T-helper 1 cell (primary cell): ENCODE measurements around the gene ASPM.
A peak's percentile ranks its signal among the peaks of the same experiment; 100 is the strongest.

Experiments
- DNase-seq, 5 donors: peaks; one replicate each; pipeline ENCODE4 v3.0.0-alpha.2; 2012 to 2020
- total RNA-seq, 4 donors: gene quantifications; one replicate each; lab custom pipeline; 2026; lab: John Stamatoyannopoulos, UW

ASPM gene, protein sequence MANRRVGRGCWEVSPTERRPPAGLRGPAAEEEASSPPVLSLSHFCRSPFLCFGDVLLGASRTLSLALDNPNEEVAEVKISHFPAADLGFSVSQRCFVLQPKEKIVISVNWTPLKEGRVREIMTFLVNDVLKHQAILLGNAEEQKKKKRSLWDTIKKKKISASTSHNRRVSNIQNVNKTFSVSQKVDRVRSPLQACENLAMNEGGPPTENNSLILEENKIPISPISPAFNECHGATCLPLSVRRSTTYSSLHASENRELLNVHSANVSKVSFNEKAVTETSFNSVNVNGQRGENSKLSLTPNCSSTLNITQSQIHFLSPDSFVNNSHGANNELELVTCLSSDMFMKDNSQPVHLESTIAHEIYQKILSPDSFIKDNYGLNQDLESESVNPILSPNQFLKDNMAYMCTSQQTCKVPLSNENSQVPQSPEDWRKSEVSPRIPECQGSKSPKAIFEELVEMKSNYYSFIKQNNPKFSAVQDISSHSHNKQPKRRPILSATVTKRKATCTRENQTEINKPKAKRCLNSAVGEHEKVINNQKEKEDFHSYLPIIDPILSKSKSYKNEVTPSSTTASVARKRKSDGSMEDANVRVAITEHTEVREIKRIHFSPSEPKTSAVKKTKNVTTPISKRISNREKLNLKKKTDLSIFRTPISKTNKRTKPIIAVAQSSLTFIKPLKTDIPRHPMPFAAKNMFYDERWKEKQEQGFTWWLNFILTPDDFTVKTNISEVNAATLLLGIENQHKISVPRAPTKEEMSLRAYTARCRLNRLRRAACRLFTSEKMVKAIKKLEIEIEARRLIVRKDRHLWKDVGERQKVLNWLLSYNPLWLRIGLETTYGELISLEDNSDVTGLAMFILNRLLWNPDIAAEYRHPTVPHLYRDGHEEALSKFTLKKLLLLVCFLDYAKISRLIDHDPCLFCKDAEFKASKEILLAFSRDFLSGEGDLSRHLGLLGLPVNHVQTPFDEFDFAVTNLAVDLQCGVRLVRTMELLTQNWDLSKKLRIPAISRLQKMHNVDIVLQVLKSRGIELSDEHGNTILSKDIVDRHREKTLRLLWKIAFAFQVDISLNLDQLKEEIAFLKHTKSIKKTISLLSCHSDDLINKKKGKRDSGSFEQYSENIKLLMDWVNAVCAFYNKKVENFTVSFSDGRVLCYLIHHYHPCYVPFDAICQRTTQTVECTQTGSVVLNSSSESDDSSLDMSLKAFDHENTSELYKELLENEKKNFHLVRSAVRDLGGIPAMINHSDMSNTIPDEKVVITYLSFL (N-terminal part only)
- 2.4 to 10.6 (median 6.1) reads per million in 4 donors for total RNA-seq

DNA sequence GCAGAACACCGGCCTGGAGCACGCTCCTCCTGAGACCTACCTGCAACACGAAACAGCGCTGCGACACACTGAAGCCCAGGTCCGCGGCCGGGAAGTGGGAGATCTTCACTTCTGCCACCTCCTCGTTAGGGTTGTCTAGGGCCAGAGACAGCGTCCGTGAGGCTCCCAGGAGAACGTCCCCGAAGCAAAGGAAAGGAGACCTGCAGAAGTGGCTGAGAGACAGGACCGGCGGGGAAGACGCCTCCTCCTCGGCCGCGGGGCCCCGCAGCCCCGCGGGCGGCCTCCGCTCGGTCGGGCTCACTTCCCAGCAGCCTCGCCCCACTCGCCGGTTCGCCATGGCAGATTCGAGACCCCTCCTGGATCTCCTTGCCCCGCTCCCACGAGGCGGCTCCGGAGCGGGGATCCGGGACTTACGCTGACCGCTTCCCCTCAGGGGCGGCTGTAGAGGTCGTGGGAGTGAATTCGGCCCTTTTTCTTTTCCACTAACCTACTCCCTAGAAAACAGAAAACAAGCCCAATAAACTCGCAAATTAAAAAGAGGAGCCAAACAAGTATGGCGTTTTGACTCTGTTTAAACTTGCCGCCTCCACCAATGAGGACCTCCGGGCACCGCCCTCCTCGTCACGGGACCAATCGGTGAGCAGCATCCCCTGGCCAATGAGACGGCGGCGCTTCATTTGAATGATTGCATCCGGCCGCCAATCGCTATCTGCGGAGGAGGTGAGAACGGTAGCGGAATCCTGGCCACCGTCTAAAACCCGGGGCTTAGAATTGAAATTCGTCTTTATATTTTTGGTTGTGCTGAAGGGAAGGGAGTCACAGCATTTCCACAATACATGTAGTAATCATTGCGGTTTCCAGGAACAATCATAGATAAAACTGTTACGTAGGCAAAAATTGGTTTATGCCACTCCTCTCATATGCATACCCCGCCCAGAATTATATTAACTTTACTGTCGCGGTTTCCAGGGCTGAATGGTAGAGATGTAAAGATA is at the start of gene ASPM:
TSS of gene ASPM (minus strand) at position 569 of the 995 bp plus-strand sequence. CDS start at position 337, 232 bp downstream.
- peak; percentile 88 to 95 (median 91) for DNase-seq

DNA sequence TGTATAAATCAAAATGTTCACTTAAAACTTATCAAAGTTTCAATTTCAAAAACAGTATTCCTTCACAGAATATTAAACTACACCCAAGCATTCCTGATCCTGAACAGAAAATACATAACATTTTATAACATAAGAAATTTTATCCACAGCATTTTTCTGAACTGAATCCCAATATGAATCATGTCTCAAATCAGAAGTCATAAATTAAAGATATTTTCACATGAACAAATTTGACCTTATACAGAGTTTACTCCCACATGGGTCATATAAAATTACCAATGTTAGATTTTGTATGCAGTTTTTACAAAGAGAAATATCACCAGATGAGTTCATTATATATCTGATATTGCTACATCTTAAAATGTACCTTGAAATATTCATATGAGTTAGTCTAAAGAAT is 48.6 kb upstream of the ASPM start:
- no peak for DNase-seq

DNA sequence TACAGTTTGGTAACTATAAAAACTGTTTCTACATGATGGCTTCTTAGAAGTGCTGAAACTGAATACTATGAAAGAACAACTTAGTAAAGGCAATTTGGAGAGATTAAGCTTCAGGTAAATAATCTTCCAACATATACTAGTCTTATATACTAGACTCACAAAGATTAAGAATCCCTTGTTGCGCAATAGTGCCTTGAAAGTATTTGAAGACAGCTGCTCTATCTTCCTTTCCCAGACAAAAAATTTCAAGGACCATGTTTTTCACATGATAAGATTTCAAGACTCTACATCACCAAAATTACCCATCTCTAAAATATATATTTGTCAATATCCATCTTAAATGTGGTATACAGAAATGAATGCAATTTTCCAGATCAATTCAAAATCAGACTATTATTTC is 37.7 kb upstream of the ASPM start:
- DNase-seq: no peak

DNA sequence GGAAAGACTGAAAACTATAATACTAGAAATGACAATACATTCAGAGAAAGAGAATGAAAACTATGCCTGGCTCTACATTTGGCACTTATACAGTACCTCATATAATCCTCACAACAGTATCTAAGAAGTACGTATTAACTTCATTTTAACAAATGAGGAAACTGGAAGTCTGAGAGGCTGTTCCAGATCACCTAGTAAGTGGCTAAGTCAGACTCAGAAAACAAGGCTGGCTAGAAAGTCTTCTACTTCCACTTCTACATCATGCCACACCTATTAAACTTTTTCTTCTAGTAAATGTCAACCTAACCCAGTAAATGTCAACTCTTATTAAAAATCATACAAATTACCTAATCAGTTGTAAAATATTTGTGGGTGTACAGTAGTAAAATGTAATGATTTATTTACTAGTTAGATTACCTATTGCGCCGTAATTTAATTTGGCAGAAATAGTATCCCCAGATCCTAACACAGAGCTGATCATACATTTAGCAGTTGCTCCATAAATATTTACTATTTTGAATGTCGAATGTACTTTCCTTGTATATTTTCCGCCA is 36.8 kb upstream of the ASPM start:
- no peak for DNase-seq

DNA sequence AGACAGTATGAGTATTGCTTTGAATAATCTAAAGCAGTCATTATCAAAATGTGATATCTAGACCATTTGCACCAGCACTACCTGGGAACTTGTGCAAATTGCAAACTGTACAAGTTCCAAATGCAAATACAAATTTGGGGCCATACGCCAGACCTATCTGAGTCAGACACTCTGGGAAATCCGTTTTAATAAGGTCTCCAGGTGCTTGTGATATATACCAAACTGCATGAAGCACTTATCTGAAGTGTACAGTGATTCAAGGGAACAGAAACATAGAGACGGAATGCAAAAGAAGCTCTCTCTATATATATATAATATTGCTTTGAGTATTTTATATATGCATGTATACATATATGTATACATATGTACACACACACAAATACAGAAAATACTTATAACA is 36.2 kb upstream of the ASPM start:
- no peak for DNase-seq

DNA sequence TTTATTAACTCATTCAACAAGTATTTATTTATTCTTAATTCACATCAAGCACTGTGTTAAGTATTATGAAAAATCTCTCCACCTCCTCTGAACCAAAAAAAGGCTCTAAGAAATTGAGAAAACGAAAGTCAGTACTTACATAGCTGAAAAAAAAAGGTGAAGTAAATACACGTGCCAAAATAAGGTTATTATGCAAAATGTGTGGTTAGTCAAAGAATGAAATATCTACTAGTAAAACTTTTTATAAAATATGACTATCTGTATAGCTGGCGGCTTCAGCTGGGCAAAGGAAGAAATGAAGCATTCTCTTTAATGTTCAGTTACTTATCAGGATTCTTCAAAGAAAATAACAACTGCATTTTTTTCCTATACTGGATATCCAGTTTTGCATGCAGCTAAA is 35.5 kb upstream of the ASPM start:
- no peak for DNase-seq

DNA sequence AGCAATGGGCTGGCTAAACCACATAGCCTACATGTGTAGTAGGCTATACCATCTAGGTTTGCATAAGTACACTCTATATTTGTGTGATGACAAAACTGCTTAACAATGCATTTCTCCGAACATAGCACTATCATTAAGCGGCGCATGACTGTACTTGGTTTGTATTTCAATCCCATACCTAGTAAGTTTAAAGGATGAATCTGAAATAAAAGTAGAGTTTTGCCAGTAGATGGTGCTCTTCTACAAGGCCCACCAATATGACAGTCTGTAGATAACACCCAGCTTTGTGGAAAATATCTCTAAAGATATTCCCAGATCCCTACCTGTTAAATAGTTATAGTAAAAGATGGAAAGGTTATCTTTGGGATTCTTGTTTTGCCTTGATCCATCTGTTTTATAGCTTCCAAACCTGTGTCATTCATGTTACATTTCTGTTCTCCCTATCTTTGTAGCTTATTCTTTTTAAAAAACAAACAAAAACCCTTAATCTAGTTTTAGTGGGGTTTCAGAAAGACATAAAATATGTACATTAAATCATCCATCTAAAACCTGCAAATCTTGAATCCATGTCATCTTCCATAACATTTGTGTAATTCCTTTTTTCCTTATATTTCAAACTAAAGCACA is 33.9 kb upstream of the ASPM start:
- peak in 1 of 5 donors; percentile 27 for DNase-seq

DNA sequence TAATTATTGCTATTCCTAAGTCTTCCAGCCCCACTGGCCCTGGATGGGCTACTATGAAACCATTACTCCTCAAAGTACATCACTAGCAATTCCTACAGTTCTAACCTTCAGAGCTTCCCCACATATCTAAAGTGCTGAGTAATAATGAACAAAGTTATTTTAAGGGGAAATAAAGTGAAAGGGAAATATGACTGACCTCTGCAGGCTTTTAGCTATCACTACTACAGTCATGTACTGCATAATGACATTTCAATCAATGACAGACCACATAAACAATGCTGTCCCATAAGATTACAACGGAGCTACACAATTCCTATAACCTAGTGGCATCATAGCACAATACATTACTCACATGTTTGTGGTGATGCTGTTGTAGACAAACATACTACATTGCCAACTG is 32.5 kb upstream of the ASPM start:
- no peak for DNase-seq

DNA sequence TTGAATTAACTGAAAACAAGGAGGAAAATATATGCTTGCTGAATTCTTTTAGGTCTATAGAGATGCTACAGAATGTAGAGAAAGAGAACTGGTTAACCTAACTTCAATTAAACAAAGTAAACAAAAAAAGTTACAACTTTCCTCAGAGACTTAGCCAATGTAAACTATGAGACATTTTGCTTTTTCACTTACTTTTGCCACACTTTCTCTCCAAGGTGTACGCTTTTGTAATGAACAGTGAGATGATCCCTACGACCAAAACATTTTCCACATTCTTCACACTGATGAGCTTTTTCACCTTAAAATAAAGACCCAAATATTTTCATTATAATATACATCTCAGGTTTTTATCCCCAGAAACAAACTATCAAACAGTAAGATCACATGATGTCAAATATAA is 28.3 kb upstream of the ASPM start:
- no peak for DNase-seq

DNA sequence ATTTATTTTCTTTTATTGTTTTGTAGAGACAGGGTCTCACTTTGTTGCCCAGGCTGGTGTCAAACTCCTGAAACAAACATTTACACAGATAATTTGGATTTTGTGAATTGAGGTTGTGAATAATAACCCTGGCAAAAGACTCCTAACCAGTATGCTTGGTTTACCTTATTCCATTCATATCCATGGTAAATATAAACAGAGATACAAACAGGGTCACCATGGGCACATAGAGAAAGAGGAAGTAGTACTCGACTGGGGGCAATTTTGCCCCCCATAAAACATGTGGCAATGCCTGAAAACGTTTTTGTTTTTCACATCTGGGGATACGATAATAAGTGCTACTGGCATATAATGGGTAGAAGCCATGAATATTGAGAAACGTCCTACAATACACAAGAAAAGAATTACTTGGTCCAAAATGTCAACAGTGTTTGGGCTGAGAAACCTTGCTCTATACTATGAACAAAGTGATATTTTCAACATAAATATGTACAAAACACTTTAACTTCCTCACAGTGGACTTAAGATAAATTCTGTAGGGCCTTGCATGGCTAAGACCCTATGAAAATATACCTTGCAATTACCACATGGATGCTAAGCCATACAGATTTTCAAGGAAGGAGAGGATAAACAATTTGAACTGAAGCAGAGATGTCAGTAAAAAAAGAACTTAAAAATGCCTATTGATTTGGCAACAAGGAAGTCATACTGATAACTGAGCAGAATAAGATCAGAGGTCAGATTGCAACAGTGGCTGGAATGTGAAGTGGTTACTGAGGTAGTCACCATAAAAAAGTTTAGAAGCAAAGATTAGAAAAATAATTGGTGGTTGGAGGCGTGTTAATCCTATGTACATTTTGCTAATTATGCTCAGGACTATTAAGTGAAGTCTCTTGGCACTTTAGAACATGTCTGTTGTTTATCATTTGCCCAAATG is 27.4 kb upstream of the ASPM start:
- no peak for DNase-seq

DNA sequence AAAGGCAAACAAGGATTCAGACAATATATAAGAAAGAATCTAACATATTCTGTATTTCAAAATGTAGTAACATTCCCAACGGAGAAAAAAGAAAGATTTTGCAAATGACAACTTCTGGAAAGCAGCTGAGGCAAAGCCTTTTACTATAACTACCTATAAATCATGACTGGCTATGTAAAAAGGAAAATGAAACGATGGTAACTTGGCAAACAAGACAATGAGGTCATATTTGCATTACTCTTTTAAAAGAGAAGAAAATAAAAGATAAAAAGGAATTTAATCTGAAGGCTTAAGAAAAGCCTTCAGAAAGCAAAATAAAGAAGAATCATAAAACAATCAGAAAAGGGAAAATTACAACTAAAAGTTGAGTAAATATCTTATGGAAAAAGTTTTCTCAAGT is 25.1 kb upstream of the ASPM start:
- no peak for DNase-seq

DNA sequence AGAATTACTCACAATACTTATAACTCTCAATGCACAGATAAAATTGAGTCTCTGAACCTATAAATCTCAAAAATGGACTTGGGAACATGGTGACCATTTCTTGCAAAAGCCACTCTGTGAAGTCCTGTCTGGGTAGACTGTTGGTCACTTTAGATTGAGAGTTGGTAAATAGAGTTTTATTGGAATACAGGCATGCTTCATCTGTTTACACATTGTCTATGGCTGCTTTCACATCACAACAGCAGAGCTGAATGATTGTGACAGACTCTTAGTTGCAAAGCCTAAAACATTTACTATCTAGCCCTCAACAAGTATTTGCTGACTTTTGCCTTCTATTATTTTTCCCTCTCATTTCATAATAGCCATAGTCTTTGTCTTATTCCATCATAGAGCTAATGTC is 24.1 kb upstream of the ASPM start:
- DNase-seq: no peak

DNA sequence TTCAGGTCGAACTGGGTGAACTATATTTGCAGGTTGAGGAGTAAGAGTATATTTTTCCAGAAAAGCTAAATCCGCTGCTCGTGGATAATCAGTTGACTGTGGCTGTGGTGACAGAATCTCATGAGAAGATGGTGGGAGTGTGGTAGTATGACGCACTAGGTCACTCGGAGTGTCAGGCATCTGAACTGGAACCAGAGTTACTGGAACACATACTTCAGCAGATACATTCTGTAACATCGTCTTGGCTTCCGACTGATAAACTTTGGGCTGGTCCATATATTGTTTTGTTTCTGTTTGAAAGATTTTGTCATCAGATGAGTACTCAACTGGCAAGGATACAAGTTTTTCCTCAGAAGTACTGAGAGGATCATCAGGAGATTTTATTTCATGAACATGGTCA is 13.0 kb upstream of the ASPM start:
- no peak for DNase-seq

DNA sequence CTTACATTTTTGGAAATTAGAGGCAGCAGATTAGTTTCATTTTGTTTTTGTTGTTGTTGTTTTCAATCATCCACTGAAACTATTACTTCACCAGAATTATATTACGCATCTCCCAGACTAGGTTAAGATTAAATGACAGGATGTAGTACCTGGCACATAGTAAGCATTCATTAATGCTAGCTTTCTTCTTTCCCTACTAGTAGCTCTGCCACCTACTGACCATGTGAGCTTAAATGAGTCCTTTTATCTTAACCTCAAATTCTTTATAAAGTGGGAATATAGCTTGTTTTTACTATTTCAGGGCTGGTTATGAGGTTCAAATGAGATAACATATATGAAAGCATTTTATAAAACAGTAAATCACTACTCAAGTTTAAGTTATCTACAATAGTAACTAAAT is 10.2 kb upstream of the ASPM start:
- DNase-seq: no peak

DNA sequence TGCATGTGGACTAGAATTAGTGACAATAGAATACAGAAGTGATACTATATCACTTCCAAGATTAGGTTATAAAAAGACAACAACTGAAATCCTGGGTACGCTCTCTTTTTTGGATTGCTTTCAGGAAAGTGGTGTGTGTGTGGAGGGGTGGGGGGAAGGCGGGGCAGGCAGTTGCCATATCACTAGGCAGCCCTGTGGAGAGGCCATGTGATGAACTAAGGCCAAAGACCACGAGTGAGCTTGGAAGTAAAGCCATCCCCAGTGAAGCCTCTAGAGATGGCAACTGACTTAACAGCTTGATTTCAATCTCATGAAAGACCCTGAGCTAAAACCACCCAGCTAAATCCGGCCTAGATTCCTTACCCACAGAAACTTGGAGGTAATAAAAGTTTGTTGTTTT is 6.2 kb upstream of the ASPM start:
- no peak for DNase-seq

DNA sequence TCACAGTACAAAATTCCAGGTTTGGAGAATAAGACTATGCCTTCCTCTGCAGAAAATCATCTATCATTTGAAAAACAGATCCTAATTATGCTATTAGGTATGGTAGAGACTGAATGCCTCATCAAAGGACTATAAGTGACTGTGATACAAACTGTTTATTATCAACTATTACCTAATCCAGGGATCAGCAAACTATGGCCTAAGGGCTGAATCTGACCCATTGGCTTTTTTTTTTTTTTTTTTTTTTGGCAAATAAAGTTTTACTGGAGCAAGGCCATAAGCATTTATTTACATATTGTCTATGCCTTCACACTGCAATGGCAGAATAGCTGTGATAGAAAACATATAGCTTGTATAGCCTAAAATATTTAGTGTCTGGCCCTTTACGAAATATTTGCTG is 4.7 kb upstream of the ASPM start:
- no peak for DNase-seq

DNA sequence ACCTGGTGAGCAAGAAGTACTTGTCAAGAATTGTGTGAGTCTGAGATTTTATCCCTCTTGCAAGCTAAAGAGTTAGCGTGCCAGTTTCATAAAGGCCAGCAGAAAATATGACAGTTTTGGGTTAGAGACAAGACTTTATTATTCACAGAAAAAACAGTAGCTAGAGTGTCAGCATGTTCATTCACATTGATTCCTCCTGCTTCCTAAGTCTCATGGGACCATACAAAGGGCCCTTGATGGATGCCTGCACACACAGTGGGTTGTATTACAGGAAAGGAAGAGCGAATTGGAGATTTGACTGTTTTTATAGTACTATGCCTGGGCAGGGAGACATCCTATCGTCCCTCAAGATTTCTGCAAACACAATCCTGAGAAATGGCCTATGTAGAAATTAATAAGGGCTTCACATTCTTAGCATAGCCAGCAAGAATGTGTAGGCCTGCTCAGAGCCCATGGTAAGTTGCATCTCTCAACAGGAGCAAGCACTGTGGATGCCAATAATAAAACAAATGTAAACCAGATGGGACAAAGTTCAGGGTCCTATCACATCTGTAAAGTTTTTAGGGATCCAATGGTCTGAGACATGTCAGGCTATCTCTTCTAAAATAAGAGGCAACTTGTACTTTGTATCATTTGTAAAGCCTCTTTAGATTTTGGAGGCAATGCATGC is 4.0 kb upstream of the ASPM start:
- DNase-seq: no peak

DNA sequence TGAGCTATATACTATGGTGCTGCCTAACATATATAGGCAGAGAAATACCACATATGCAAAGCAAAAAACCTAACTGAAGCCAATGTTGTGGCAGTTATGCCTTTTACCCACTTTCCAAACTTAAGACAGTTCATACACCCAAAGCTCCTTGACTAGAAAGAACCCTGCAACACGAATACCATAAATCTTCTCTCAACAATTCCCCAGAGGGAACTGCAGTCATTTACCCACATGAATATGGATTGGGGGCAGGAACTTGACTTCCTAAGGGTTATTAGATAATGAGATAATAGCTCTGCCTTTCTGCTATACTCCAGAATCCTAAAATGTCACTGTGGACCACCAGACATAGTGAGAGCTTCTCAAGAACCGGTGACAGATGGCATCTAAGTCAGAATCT is 2.9 kb upstream of the ASPM start:
- no peak for DNase-seq

DNA sequence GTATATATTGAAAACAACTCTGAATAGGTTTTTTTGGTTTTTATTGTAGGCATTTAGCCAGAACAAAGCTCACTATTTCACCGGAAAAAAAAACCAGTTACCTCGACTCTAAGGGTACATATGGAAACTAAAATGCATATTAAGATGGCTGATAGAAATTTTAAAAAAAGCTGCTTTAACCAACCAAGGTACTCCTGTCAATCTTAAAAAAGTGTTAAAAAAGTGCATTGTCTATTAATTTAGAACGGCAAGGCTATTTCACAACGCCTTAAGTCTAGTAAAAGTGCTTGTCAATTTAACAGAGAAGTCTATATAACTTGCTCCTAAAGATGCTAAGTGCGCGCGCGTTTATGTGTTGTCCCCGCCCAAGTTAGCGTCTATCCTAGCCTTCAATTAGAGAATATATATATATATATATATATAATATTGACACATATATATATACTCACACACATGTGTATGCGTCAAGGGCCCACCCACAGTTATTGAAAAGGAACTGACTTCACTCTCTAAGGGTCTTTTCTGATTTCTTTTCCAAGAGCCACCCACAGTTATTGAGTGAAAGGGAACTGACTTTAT is 934 bp downstream of the ASPM start:
- DNase-seq: peak in 1 of 5 donors; percentile 10
